GM19455 (cell line): ENCODE data around the gene EML2.
"Not testable (repeated sequence)": the region's sequence is repeated elsewhere in the genome, so short reads cannot be mapped to it uniquely, and the experiment has no call there.

Source experiments
- ATAC-seq: cut with Tn5 transposase; IDR thresholded peaks from one replicate; pipeline ENCODE4 v1.9.1; 2021; ENCODE audit not compliant: unreplicated experiment

EML2 gene, protein sequence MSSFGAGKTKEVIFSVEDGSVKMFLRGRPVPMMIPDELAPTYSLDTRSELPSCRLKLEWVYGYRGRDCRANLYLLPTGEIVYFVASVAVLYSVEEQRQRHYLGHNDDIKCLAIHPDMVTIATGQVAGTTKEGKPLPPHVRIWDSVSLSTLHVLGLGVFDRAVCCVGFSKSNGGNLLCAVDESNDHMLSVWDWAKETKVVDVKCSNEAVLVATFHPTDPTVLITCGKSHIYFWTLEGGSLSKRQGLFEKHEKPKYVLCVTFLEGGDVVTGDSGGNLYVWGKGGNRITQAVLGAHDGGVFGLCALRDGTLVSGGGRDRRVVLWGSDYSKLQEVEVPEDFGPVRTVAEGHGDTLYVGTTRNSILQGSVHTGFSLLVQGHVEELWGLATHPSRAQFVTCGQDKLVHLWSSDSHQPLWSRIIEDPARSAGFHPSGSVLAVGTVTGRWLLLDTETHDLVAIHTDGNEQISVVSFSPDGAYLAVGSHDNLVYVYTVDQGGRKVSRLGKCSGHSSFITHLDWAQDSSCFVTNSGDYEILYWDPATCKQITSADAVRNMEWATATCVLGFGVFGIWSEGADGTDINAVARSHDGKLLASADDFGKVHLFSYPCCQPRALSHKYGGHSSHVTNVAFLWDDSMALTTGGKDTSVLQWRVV

GRCh38 chr19:45638930-45639729 is at the start of gene EML2:
Gene EML2, minus strand, starts transcription at chr19:45639397. Its CDS starts 21 bp downstream, at chr19:45639376.
- ATAC-seq, result no peak

GRCh38 chr19:45687599-45687998 is 48.4 kb upstream of the EML2 start:
- ATAC-seq, result no peak

DNA sequence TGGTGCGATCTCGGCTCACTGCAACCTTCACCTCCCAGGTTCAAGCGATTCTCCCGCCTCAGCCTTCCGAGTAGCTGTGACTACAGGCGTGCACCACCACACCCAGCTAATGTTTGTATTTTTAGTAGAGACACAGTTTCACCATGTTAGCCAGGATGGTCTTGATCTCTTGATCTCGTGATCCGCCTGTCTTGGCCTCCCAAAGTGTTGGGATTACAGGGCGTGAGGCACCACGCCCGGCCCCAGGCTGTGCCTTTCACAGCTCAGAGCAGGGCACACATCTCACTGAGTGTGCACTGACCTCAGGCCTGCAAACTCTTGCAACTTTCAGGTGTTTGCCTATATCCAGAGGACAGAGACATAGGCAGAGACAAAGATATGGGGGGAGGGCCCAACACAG is 45.8 kb upstream of the EML2 start:
- not testable (repeated sequence) for ATAC-seq

- ATAC-seq, result no peak
These were observed 43.7 kb upstream of the EML2 start for GRCh38 chr19:45682908-45683307.

GRCh38 chr19:45682117-45682516 is 42.9 kb upstream of the EML2 start:
- no peak for ATAC-seq

- ATAC-seq, result peak; percentile 64
These were observed 42.3 kb upstream of the EML2 start for GRCh38 chr19:45681391-45682015.

DNA sequence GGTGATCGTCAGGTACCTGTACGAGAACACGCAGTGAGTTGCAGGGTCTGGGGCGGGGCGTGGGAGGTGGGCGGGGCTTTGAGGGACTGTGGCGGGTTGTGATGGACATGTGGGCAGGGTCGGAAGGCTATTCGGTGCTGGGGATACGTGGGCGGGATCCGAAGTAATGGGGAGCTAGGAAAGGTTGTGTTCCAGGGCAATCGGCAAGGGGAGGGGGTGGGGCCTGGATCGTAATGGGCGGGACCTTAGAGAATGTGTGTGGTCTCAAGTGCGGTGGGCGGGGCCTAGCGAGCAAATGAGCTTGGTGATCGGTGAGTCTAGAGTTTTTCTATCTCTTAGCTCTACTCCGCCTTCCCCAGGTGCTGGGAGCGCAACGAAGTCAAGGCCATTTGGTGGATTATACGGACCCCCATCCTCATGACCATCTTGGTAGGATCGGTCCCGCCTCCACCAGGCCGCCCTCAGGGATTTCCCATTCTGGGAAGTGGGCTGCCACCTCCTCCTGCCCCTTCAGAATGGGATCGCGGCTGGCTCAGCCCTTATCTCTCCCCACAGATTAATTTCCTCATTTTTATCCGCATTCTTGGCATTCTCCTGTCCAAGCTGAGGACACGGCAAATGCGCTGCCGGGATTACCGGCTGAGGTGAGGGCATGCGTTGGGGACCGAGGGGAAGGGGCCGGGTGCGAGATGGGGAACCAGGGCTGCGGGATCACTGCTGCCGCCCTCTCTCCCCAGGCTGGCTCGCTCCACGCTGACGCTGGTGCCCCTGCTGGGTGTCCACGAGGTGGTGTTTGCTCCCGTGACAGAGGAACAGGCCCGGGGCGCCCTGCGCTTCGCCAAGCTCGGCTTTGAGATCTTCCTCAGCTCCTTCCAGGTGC is 38.4 kb upstream of the EML2 start:
- no peak for ATAC-seq

DNA sequence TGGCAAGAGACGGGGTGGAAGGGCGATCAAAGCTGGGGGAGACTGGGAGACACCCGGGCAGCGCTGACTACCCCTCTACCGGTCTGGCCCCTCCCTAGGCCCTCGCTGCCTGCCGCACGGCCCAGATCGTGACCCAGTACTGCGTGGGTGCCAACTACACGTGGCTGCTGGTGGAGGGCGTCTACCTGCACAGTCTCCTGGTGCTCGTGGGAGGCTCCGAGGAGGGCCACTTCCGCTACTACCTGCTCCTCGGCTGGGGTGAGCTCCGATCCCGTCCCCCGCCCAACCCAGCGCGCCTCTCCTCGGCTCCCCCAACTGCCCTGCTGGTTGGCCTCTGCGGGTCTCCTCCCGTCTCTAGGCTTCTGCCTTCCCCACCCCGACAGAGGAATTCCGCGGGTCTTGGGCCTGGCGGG is 37.7 kb upstream of the EML2 start:
- no peak for ATAC-seq

DNA sequence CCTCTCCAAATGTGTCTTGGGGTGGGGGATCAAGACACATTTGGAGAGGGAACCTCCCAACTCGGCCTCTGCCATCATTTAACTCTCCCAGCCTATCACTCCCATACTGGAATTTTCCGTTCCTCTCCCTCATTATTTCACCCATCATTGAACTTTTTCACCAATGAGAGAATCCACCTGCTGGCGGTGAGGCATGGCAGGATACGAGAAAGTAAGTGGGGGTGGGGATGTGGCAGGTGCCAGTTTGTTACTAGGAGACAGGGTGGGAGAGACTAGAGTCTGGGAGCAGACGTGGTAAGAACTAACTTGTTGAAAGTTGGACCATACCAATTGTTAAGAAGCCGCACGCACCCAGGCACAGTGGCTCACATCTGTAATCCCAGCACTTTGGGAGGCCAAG is 35.7 kb upstream of the EML2 start:
- no peak for ATAC-seq

DNA sequence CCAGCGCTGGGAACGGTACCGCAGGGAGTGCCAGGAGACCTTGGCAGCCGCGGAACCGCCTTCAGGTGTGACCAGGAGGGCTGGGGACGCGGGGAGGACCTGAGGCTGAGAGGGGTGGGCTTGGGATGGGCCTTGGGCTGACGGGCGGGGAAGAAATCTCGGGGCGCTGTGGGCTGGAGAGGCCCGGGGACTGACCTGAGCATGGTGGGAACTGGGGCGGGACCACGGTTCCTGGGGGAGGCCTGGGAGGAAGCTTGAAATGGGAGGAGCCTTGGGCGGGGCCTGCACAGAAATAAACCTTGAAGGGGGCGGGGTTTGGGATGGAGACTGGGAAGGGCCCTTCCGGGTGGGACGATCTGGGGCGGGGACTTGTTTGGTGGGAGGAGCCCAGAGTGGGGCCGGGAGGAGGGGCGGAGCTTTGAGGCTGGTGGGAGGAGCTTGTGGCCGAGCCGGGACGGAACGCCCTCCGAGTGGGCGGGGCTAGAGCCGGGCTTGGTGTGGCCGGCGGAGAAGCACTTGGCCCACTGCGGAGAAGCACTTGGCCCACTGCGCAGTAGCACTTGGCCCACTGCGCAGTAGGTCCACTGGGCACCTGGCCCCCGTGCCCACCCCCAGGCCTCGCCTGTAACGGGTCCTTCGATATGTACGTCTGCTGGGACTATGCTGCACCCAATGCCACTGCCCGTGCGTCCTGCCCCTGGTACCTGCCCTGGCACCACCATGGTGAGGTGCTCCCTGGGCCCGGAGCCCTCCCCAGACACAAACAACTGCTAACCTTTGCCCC is 31.7 kb upstream of the EML2 start:
- ATAC-seq, result peak; percentile 42

DNA sequence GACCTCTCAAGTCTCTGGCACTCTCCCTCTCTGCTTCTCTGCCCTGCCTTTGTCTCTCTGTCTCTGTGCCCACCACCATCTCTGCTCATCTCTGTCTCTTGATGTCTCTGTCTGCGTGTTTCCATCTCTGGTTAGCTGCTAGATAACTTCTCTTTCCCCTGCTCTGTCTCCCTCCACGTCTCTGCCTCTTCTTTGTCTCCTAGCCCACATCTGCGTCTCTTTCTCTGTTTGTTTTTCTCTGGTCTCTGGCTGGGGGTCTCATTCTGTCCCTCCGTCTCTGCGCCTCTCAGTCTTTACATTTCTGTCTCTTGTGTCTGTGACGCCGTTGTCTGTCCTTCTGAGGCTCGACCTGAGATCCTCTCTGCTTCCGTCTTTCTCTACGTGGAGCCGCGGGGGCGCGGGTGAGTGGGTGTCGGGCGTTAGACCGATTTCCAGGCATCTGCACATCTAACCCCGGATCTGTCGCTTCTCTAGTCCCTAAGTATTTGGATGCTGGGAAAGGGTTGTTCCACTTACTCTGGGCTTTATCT is 29.2 kb upstream of the EML2 start:
- ATAC-seq, result no peak

DNA sequence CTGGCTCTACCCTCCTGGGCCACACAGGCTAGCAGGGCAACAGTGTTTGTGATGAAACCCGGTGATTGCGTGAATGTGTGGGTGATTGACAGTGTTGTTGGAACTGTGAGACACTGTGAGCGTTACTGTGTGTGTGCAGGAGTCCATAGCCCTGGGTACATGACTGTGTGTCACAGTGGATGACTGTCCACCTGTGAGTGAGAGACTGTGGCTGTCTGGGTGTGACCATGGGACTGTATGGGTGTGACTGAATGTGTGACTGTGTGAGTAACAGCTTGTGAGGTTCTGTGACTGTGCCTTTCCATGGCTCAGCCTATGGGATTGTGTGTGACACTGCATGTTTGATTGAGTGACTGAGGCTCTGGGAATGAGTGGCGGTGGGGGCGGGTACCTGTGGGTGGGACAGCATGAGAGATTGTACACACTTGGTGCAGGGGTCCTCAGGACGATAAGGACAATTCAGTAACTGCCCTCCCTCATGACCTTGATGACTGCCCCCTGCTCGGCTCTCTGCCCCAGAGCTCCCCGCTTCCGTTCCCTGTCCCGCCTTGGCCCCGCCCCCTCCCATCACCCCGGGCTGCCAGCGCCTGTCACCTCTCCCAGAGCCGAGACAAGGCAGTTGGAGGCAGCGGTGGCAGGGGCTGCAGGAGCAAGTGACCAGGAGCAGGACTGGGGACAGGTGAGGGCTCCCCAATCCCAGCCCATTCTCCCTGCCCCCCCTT is 28.6 kb upstream of the EML2 start, which contains the start of gene GIPR:
Gene GIPR, plus strand, starts transcription at position 602 of the 722 bp plus-strand sequence. CDS start 1,300 bp downstream, outside the sequence.
- ATAC-seq, result no peak

GRCh38 chr19:45664575-45664974 is 25.4 kb upstream of the EML2 start:
- no peak for ATAC-seq

DNA sequence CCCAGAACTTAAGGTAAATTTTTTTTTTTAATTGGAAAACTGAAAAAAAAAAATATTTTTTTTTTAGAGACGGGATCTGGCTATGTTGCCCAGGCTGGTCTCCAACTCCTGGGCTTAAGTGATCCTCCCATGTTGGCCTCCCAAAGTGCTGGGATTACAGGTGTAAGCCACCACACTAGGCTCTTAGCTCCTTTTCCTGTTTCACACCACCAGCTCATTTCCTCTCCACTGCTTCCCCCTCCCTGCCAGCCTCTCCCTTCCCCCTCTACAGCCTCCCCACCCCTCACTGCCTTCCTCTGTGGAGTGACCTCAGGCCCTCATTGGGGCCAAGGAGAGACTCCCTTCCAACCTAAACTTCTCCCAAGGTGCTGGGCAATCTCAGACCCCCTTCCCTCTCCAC is 24.6 kb upstream of the EML2 start:
- ATAC-seq, result no peak

DNA sequence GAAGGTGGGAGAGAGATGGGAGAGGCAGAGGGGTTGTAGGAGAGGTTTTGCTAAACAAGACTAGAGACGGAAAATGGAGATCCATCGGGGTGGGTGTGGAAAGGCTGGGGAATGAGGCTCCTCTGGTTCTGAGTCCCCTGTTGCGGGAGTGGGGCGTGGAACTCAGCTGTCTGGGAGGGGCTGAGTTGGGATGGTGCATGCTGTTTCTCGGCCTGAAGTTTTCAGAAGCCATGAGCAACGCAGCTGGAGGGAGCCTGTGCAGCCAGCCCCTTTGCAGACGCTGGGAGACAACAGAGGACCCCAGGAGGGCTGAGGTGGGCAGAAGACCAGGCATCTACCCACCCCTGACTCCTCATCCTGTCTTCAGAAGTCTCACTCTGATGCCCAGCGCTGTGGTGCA is 21.4 kb upstream of the EML2 start:
- no peak for ATAC-seq

GRCh38 chr19:45659096-45659729 is 20.0 kb upstream of the EML2 start:
- ATAC-seq, result no peak

DNA sequence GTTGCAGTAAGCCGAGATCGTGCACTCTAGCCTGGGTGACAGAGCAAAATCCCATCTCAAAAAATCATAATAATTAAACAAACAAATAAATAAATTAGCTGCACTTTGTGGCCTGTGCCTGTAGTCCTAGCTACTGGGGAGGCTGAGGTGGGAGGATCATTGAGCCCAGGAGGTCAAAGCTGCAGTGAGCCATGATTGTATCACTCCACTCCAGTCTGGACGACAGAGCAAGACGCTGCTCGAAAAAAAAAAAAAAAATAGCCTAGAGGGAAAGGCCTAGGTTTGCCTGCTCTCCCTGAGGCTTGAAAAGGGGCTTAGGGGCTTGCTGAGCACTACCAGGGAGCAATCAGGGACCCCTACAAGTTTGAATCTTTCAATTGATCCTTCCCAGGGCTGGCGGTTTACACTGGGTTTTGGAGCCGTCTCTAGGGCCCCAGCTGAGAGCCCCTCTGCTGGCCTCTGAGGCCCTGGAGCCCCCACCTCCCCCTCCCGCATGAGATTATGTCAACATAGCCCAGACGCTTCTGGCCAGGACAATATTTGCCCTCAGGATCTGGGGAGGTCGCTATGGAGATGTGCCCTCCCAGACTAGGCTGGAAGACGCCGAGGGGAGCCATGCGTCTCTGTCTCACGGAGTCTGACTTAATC is 18.4 kb upstream of the EML2 start:
- ATAC-seq, result no peak
